IMR-90 (cell line): ENCODE results near the gene MAPK11.

ENCODE experiments used
- MAZ ChIP-seq: IDR thresholded peaks from 2 replicates; pipeline ENCODE4 v1.6.1; 2012; ENCODE audit warnings: low read depth, mild to moderate bottlenecking, low read length, improper control_type of control experiment, moderate library complexity, borderline replicate concordance
- RCOR1 ChIP-seq: IDR thresholded peaks from 2 replicates; pipeline ENCODE4 v1.6.1; 2012; ENCODE audit warnings: mild to moderate bottlenecking, low read length, improper control_type of control experiment; ENCODE audit not compliant: insufficient replicate concordance
- TF ChIP-seq, protein P1 (sequence below): conservative IDR thresholded peaks from 2 replicates; pipeline ENCODE4 v1.5.1; 2012; ENCODE audit warnings: mild to moderate bottlenecking, low read depth, low read length, improper control_type of control experiment
- TF ChIP-seq, protein P2 (sequence below): fragments of 150-350 bp; IDR thresholded peaks from 2 replicates; pipeline ENCODE4 v1.6.1; 2016; ENCODE audit warnings: low read depth, mild to moderate bottlenecking, low read length, moderate library complexity, borderline replicate concordance

DNA sequence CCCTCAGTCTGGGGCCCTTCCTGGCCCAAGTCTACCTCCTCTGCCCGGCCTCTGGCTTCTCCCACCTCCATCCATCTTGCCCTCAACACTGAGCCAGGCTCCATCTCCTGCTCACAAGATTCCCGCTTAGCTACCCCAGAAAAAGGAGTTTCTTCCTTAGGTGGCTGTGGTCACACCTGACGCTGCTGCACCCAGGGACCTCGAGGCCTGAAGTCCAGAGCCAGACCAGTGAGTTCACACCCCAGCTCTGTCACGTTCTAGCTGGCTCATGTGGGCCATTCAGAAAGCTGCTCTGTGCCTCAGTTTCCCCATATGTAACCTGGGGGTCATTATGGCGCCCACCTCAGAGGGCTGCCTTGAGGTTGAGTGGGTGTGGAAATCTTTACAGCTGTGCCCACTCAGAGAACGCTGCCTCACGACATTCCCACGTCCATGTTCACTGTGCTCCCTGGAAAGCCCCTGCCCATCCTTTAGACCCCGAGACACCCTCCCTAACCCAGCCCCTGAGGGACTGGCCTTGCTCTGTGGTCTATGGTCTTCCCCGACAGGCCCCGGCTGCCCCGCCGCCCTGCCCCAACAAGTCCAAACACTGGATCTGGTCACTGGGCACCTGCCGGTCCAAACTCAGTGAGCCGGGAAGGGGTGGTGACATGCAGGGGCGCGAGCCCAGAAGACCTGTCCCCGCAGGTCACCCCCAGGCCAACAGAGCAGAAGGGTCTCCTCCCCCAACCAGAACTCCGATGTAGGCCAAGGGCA lies 27.5 kb upstream of the MAPK11 start:
- TF ChIP-seq MAZ (no peak), RCOR1 (no peak)
- TF ChIP-seq, protein P1, sequence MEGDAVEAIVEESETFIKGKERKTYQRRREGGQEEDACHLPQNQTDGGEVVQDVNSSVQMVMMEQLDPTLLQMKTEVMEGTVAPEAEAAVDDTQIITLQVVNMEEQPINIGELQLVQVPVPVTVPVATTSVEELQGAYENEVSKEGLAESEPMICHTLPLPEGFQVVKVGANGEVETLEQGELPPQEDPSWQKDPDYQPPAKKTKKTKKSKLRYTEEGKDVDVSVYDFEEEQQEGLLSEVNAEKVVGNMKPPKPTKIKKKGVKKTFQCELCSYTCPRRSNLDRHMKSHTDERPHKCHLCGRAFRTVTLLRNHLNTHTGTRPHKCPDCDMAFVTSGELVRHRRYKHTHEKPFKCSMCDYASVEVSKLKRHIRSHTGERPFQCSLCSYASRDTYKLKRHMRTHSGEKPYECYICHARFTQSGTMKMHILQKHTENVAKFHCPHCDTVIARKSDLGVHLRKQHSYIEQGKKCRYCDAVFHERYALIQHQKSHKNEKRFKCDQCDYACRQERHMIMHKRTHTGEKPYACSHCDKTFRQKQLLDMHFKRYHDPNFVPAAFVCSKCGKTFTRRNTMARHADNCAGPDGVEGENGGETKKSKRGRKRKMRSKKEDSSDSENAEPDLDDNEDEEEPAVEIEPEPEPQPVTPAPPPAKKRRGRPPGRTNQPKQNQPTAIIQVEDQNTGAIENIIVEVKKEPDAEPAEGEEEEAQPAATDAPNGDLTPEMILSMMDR = no peak
- TF ChIP-seq, protein P2, sequence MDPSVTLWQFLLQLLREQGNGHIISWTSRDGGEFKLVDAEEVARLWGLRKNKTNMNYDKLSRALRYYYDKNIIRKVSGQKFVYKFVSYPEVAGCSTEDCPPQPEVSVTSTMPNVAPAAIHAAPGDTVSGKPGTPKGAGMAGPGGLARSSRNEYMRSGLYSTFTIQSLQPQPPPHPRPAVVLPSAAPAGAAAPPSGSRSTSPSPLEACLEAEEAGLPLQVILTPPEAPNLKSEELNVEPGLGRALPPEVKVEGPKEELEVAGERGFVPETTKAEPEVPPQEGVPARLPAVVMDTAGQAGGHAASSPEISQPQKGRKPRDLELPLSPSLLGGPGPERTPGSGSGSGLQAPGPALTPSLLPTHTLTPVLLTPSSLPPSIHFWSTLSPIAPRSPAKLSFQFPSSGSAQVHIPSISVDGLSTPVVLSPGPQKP = no peak
